Measurements from ENCODE around the gene MYOZ1.
"Not testable (repeated sequence)": the region's sequence is repeated elsewhere in the genome, so short reads cannot be mapped to it uniquely, and the experiment has no call there.

DNA sequence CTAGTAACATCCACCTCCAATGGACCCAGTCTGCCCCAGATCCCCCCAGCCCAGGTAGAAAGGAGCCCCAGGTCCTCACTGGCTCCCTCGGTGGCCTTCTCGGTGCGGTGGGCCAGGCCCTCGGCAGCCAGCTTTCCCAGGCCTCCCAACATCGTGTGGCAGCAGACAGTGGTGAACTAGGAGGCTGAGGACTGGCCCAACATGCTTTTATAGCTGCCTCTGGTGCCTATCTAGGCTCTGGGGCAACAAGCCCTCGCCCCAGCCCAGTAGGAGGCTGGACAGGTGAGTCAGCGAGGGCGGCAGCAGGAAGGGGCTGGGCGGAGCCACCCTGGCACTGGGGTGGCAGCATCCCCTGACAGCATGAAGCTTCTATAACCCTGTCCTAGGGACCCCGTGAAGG is 22.3 kb upstream of the MYOZ1 start:
- TF ChIP-seq, protein P1, sequence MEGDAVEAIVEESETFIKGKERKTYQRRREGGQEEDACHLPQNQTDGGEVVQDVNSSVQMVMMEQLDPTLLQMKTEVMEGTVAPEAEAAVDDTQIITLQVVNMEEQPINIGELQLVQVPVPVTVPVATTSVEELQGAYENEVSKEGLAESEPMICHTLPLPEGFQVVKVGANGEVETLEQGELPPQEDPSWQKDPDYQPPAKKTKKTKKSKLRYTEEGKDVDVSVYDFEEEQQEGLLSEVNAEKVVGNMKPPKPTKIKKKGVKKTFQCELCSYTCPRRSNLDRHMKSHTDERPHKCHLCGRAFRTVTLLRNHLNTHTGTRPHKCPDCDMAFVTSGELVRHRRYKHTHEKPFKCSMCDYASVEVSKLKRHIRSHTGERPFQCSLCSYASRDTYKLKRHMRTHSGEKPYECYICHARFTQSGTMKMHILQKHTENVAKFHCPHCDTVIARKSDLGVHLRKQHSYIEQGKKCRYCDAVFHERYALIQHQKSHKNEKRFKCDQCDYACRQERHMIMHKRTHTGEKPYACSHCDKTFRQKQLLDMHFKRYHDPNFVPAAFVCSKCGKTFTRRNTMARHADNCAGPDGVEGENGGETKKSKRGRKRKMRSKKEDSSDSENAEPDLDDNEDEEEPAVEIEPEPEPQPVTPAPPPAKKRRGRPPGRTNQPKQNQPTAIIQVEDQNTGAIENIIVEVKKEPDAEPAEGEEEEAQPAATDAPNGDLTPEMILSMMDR (IDR thresholded peaks at IDR 0.05 in 4 of 5, conservative IDR thresholded peaks at IDR 0.05 in 1 of 5), result not testable (repeated sequence)
- not testable (repeated sequence) for TF ChIP-seq POLR2A (IDR thresholded peaks at IDR 0.05)
